GOT3 (cell line): ENCODE measurements around the gene EBF4.

Source experiments
- DNase-seq: peaks from one replicate; lab custom pipeline; 2025; ENCODE audit warnings: mixed read lengths; lab: John Stamatoyannopoulos, UW

EBF4 gene

GRCh38 chr20:2742934-2743559, 50.5 kb downstream of the EBF4 start:
- no peak for DNase-seq

DNA sequence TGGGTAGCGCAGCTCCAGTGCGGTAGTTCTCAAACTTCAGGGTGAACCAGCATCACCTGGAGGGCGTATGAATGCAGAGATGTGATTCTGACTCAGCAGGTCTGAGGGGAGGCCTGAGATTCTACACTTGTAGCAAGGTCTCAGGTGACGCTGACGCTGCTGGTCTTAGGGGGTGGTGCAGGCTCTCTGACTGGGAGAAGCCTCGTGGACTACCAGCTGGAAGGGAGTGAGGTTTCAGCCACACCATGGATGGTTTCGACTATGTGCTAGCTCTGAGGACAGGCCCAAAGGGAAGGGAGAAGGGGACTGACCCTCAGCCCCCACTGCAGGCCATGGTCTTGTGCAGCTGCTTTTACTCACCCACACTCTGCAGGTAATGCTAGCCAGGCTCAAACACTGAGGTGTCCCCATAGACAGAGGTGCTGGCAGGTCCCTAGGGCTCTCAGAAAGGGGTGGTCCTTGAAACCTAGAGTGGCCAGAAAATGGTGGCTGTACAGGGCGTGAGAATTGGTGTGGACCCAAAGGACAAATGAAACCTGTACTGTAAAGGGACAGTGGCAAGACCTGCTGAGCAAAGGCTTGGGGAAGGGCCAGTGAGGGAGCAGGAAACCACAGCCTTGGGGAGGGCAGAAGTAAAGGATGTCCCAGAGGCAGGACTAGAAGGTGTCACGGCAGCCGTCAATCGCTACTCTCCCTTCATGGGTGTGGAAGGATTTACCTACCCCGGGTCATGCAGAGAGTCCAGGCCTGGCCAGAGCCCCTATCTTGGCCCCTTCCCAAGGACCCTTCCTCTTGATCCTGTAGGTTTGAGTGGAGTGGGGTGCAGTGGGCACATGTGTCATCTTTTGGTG, 52.7 kb downstream of the EBF4 start:
- no peak for DNase-seq

GRCh38 chr20:2745936-2746635, 53.5 kb downstream of the EBF4 start:
- DNase-seq, result no peak

GRCh38 chr20:2746636-2747265, 54.2 kb downstream of the EBF4 start:
- DNase-seq, result no peak

GRCh38 chr20:2747676-2748235, 55.2 kb downstream of the EBF4 start:
- no peak for DNase-seq

DNA sequence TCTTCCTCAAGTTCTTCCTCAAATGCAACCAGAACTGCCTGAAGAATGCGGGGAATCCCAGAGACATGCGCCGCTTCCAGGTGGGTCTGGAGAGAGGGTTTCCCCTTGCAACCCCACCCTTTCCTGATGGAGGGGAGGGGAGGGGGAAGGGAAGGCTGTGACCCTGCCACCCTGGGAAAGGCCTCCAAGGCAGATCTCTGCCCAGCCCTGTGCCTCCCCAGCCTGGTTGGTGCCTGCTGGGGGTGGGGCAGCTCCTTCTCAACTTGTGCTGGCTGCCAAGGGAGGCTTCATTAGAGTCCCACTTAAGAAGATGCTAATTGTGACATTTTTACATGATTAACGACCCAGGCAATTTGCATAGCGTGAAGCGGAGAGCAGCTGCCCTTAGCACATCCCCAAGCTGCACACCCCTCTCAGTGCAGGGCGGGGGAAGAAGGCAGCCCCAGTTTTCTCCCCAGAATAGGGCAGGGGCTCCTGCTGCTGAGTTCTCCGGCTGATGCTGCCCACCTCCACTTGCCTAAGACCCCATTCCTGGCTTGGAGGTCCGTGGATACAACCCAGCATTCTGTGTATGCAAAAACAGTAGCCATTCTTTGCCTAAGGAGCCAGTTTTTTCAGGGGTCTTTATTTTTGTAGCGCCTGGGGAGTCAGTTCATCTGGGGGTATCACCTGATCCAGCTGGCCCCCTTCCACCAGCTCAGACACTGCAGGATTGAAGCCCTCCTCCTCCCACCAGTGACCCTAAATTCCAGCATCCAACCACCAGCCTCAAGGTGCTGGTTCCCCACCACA, 56.2 kb downstream of the EBF4 start:
- DNase-seq, result no peak

DNA sequence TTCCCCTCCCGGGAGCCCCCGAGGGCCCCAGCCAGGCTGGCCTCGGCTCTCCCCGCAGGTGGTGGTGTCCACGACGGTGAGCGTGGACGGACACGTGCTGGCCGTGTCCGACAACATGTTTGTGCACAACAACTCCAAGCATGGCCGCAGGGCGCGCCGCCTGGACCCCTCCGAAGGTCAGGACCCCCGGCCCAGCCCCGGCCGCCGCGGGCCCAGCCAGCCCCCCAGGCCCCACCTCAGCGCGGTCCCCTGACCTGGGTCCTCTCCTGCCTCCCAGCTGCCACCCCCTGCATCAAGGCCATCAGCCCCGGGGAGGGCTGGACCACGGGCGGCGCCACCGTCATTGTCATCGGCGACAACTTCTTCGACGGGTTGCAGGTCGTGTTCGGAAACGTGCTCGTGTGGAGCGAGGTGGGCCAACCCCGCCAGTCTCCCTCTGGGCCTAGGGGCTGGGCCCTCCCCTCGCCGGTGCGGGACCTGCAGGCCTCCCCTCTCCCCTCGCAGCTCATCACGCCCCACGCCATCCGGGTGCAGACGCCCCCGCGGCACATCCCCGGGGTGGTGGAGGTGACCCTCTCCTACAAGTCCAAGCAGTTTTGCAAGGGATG, 56.9 kb downstream of the EBF4 start:
- DNase-seq, result no peak

DNA sequence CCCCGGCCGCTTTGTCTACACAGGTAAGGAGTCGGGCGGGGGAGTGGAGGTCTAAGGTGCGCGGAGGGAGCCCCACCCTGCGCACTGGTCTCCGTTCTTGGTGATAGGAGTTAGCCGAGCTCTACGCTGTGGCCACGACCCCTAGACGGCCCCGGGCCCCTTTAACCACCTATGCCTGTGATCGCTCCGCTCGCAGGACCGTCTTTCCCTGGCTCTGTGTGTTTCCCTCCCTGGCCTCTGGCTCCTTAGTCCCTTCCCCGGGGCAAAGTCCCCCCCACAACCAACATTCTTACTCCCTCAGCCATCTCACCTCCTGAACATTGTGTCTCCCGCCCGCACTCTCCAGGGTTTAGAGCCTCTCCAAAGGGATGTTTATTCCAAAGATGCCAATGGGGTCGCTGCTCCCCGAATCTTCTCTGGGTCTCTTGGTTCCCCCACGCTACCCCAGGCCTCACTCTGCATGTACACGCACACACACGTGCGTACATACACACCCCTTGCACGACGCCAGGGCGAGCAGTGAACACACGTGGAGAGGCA, 57.4 kb downstream of the EBF4 start:
- DNase-seq, result no peak

DNA sequence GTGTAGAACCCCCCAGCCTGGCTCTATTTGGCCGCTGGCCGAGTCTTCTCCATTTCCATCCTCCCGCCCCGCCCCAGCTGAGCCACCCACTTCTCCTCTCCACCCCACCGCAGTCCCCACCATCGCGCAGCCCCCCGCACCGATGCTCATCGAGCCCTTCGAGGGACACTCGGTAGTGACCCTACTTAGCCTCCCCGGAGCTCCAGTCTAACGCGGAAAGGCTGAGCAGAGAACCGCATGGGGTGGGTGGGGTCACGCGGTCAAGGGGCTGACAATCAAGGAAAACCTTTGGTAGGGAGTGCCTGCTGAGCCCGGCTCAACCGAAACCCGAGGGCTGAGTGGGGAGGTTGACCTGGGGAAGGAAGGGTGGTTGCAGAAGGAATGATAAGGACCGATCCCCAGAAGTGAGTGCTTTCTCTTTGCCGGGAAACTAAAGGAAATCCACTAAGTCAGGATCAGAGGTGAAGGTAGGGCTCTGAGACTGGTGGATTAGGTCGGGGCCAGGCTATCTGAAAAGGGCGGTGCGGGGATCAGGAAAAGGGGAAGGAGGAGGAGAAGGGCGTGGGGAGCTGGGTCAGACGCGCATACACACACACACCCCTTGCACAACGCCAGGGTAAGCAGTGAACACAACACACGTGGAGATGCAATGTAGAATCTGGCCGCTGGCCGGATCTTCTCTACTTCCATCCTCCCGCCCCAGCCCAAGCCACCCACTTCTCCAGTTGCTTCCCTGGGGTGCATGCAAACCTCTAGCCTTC, 58.1 kb downstream of the EBF4 start:
- DNase-seq, result no peak

GRCh38 chr20:2751347-2751877, 58.8 kb downstream of the EBF4 start:
- DNase-seq, result no peak

GRCh38 chr20:2751878-2752566, 59.4 kb downstream of the EBF4 start:
- no peak for DNase-seq

- DNase-seq, result no peak
These were observed 60.2 kb downstream of the EBF4 start for GRCh38 chr20:2752567-2753460.

DNA sequence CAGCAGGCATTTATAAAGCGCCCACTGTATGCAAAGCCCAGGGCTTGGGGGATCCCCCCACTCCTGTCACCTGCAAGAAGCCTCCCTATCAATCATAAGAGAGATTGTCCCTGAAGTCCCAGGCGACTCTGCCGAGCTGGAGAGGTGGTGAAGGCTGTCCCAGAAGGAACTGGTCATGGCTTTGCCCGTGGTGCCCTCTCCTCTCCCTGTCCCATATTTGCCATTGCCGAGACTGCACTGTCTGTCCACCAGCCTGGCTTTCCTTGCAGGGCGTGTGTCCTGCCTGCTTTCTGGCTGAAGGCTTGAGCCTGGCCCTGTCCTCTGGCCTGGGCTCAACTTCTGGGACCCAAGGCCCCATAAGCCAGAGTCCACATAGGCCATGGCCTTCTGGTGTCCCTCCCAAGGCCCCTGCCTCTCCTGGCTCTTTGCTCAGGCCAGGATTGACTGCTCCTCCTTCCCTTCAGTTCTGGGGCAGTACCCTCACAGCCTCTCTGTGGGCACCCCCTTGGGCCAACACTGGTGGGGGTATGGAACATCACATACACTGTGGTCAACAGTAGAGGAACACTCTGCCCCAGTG, 61.0 kb downstream of the EBF4 start:
- DNase-seq, result no peak

GRCh38 chr20:2754424-2754823, 61.8 kb downstream of the EBF4 start:
- DNase-seq, result no peak

DNA sequence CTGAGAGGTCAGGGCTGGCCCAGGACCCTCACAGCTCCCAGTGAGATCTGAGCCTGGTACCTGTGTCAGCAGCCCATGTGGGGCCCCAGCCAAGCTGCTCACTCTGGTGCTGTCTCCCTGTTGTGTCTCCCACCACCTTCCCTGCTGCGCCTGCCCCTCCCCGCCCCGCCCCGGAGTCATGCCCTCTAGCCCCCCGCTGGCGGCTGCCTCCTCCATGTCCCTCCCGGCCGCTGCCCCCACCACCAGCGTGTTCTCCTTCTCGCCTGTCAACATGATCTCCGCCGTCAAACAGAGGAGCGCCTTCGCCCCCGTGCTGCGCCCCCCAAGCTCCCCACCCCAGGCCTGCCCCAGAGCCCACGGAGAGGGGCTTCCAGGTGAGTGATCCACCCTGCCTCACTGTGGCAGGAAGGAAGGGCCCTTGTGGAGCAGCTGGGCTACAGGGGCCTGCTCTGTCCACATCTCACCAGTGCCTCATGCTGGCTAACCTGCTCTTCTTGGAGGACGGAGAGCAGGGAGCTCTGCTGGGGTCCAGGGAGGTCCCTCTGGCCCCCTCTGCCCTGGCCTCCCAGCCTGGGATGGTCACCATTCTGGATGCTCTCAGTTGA, 63.0 kb downstream of the EBF4 start:
- DNase-seq, result no peak

DNA sequence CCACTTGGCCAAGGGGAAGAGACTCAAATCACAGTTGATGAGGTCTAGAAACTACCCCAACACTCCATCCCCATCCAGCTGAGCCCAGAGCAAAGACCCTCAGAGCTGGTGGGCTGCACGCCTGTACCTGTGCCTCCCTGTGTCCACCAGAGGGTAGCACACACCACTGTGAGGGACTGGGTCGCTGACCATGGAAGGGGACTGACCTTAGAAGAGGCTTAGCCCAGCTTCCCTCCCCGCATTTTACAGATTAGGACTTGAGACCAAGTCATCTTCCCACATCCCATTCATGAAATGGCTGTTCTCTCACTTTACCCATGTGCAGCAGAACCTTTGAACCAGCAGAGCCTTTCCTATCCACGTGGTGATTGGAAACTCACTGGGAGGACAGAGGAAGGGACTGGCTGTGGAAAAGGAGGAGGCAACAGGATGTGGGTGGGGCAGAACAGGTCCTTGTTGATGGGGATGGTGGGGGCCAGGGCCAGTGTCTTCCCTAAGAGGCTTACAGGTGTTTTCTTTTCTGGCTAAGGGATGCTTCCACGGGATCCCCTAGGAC, 63.6 kb downstream of the EBF4 start:
- DNase-seq, result no peak

GRCh38 chr20:2757001-2757400, 64.4 kb downstream of the EBF4 start:
- DNase-seq, result no peak
